ENCODE data around the gene FAAP24.
A peak's percentile ranks its signal among the peaks of the same experiment; 100 is the strongest.
"Not testable (repeated sequence)": the region's sequence is repeated elsewhere in the genome, so short reads cannot be mapped to it uniquely, and the experiment has no call there.

The FAAP24 gene

GRCh38 chr19:32971715-32972540, at the start of gene FAAP24, which contains the start of gene CEP89:
TSS of gene FAAP24 (plus strand) at chr19:32972242. CDS start at chr19:32973197, 955 bp downstream.
TSS of gene CEP89 (minus strand) at chr19:32971958. CDS start at chr19:32971874, 84 bp downstream.
- DNase-seq (ENCODE audit: low read depth in 2 of 2), result peak; percentile 94 to 97

DNA sequence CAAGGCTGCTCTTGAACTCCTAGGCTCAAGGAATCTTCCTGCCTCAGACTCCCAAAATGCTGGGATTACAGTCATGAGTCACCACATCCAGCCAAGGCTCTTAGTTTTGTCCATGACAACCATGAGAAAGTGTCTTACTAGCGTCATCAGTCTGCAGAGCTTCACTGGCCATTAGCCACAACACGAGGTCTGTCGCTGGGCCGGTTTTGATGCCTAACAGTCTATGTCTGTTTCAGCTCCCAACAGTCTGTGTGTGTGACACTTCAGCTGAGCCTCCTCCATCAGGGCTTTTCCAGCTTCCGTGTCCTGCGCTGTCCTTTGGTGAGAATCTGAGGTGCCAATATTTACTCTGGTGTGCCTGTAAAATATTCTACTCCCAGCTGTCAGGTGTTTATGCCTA, 47.8 kb upstream of the FAAP24 start:
- no peak for DNase-seq (ENCODE audit: low read depth in 2 of 2)

DNA sequence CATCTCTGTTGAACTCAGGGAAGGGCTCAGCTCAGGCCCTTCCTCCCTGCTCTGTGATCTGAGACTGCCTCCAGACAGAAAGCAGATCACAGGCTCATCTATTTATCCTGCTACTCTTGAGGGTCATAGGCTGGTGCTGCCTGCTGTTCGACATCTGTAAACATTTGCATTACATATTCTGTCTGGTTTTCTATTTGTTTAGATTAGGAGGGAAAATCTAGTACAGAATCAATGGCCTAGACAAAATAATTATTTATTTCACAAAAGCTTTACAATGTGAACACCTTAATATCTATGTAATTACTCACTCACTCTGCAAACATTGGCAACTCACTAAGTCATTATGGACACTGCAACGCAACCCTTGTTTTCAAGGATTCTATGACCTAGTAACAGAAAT, 43.2 kb upstream of the FAAP24 start:
- DNase-seq (ENCODE audit: low read depth in 2 of 2), result no peak

GRCh38 chr19:32930567-32930966, 41.5 kb upstream of the FAAP24 start:
- no peak for DNase-seq (ENCODE audit: low read depth in 2 of 2)

GRCh38 chr19:32933571-32933970, 38.5 kb upstream of the FAAP24 start:
- no peak for DNase-seq (ENCODE audit: low read depth in 2 of 2)

GRCh38 chr19:32935629-32936028, 36.4 kb upstream of the FAAP24 start:
- no peak for DNase-seq (ENCODE audit: low read depth in 2 of 2)

- DNase-seq (ENCODE audit: low read depth in 2 of 2), result no peak
These were observed 36.0 kb upstream of the FAAP24 start for GRCh38 chr19:32936065-32936464.

- not testable (repeated sequence) for DNase-seq (ENCODE audit: low read depth in 2 of 2)
These were observed 30.8 kb upstream of the FAAP24 start for GRCh38 chr19:32941273-32941672.

GRCh38 chr19:32945260-32945659, 26.8 kb upstream of the FAAP24 start:
- no peak for DNase-seq (ENCODE audit: low read depth in 2 of 2)

DNA sequence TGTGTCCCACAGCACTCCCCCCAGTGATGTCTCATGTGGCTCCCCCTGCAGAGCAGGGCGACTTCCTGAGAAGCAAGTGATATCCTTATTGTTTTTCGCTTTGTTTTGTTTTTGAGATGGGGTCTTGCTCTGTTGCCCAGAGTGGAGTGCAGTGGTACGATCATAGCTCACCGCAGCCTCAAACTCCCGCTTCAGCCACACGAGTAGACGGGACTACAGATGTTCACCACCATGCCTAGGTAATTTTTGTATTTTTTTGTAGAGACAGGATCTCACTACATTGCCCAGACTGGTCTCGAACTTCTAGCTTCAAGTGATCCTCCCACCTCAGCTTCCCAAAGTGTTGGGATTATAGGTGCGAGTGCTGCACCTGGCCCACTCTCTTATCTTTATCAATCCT, 5.3 kb upstream of the FAAP24 start:
- no peak for DNase-seq (ENCODE audit: low read depth in 2 of 2)

GRCh38 chr19:32969549-32969948, 2.5 kb upstream of the FAAP24 start:
- no peak for DNase-seq (ENCODE audit: low read depth in 2 of 2)

GRCh38 chr19:32971012-32971595, 938 bp upstream of the FAAP24 start:
- no peak for DNase-seq (ENCODE audit: low read depth in 2 of 2)

DNA sequence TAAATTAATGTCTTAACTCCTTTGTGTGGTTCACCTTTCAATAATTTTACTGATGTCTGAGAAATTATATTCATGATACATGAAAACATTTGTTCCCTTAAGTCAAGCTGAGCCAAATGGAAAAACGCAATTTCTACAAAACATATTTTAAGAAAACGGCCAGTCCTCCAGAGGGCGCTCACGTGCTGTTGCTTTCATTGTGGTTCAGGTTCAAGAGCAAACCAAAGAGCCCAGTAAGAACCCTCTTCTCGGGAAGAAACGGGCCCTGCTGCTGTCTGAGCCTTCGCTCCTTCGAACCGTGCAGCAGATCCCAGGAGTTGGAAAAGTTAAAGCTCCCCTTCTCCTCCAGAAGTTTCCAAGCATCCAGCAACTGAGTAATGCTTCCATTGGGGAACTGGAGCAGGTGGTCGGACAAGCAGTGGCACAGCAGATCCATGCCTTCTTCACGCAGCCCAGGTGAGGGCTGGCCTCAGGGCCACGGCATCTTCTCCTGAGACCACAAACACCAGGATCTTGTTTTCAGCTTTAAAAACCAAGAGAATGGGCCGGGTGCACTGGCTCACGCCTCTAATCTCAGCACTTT, 4.3 kb downstream of the FAAP24 start:
- peak; percentile 55 to 72 for DNase-seq (ENCODE audit: low read depth in 2 of 2)

DNA sequence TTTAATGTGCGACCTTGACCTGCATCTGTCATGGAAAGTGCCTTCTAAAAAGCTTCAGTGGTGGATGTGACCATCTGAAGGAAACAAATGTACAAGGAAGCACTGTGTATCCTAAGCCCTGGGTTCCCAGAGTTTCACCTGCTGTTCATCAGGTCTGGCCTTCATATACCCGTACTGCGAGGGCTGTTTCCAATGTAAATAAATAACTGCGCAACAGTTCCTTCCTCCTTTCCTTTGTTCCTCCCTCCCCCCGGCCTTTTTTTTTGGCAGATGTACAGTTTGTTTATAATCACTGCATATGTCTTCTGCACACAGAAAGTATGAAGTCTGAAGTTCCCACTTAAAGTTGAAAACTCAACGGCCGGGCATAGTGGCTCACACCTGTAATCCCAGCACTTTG, 5.2 kb downstream of the FAAP24 start:
- no peak for DNase-seq (ENCODE audit: low read depth in 2 of 2)

GRCh38 chr19:32977813-32978212, 5.8 kb downstream of the FAAP24 start:
- DNase-seq (ENCODE audit: low read depth in 2 of 2), result not testable (repeated sequence)

- DNase-seq (ENCODE audit: low read depth in 2 of 2), result not testable (repeated sequence)
These were observed 7.8 kb downstream of the FAAP24 start for GRCh38 chr19:32979807-32980206.

- DNase-seq (ENCODE audit: low read depth in 2 of 2), result not testable (repeated sequence)
These were observed 10.4 kb downstream of the FAAP24 start for GRCh38 chr19:32982488-32982887.

- not testable (repeated sequence) for DNase-seq (ENCODE audit: low read depth in 2 of 2)
These were observed 16.2 kb downstream of the FAAP24 start for GRCh38 chr19:32988254-32988653.

GRCh38 chr19:32988724-32989123, 16.7 kb downstream of the FAAP24 start:
- DNase-seq (ENCODE audit: low read depth in 2 of 2), result no peak

GRCh38 chr19:32995966-32996365, 23.9 kb downstream of the FAAP24 start:
- DNase-seq (ENCODE audit: low read depth in 2 of 2), result not testable (repeated sequence)

GRCh38 chr19:32997061-32997464, 25.0 kb downstream of the FAAP24 start:
- not testable (repeated sequence) for DNase-seq (ENCODE audit: low read depth in 2 of 2)

- no peak for DNase-seq (ENCODE audit: low read depth in 2 of 2)
These were observed 25.8 kb downstream of the FAAP24 start for GRCh38 chr19:32997716-32998355.

Data from activated CD4-positive, alpha-beta T cell treated with anti-CD3 and anti-CD28 coated beads for 24 hours (primary cell).